ENCODE data around the gene ATP6V0E1. TPM values are rescaled to one million over a fixed set of nuclear protein-coding genes. Genes with fewer than 3 reads are reported as not detected.

ATP6V0E1 gene
- total and polyA plus RNA-seq, 2 donors (not counting 3 experiments of a cell fraction or from before 2014, with no cell fraction given) = 217 to 278 TPM

GRCh38 chr5:172973931-172974330, 9.6 kb upstream of the ATP6V0E1 start:
- no TSS peak for BruUV-seq (replicated peaks)
- ChIA-PET CTCF (interaction anchor here (1.0 kb wide), 1 partner anchor 267 kb away, joined by 3 read pairs; no protein-coding TSS in a partner anchor), POLR2A (no interaction called here)
- DNase-seq (ENCODE audit: low read depth, low spot score) = no peak
- TF ChIP-seq CTCF (IDR thresholded peaks at IDR 0.05; ENCODE audit: extremely low read depth in 1 of 2, insufficient read depth in 1 of 2, low read depth in 1 of 2, low read length in 2 of 2) (no peak), MYC (IDR thresholded peaks at IDR 0.05; ENCODE audit: low read depth, low read length) (no peak), FOS (IDR thresholded peaks at IDR 0.05; ENCODE audit: borderline replicate concordance, insufficient read depth, low read length) (no peak), POLR2AphosphoS5 (IDR thresholded peaks at IDR 0.05; ENCODE audit: insufficient read depth, low read depth, low read length) (no peak), EZH2 (IDR thresholded peaks at IDR 0.05; ENCODE audit: borderline replicate concordance, low read depth, low read length, severe bottlenecking) (no peak), JUN (IDR thresholded peaks at IDR 0.05; ENCODE audit: borderline replicate concordance, insufficient read depth, insufficient read length, low read depth) (no peak), POLR2A (IDR thresholded peaks at IDR 0.05; ENCODE audit: low read depth, low read length) (no peak), MAX (IDR thresholded peaks at IDR 0.05; ENCODE audit: insufficient read depth, insufficient read length) (no peak)
- Histone ChIP-seq H3K9ac (replicated peaks; ENCODE audit: extremely low read depth, insufficient read depth, low read length) (no peak overlapping the region), H3K4me1 (ENCODE audit: control insufficient read depth, extremely low read depth, insufficient read depth, low read length) (no peaks in the 10 kb centered on the region), H3K27ac (ENCODE audit: insufficient read depth, low read depth, low read length) (no peak overlapping the region), H3K9me3 (replicated peaks; ENCODE audit: control insufficient read depth, insufficient read depth, low read length) (no peaks in the 10 kb centered on the region), H3K4me3 (replicated peaks in 1 of 3; ENCODE audit: insufficient read depth in 1 of 3, low read depth in 1 of 3, low read length in 3 of 3) (no peak overlapping the region), H3K4me2 (ENCODE audit: insufficient read depth, low read length) (no peak overlapping the region), H2AFZ (ENCODE audit: low read depth, low read length) (no peak overlapping the region), H3K9me1 (replicated peaks; ENCODE audit: control insufficient read depth, extremely low read depth, insufficient read depth, low read length) (no peaks in the 10 kb centered on the region), H3K36me3 (ENCODE audit: control insufficient read depth in 2 of 2, extremely low read depth in 1 of 2, insufficient read depth in 2 of 2, low read length in 2 of 2) (peaks cover 0 to 3% of the 10 kb centered on the region in 2 experiments), H3K27me3 (ENCODE audit: control insufficient read depth in 2 of 2, insufficient read depth in 2 of 2, low read length in 2 of 2) (no peaks in the 10 kb centered on the region), H4K20me1 (replicated peaks; ENCODE audit: control insufficient read depth, extremely low read depth, insufficient read depth, low read length) (no peaks in the 10 kb centered on the region), H3K79me2 (ENCODE audit: control insufficient read depth, insufficient read depth, low read length) (no peaks in the 10 kb centered on the region)
- intact Hi-C loops (cut with micrococcal nuclease) = no loop called here
- dilution Hi-C loops (cut with MboI; ENCODE audit: extremely low pct_ligation_motif_present, low sequenced_read_pairs) = no loop called here
- no peak for FAIRE-seq

Measured in endothelial cell of umbilical vein (primary cell).